Astrocyte (in vitro differentiated cells and primary cell): ENCODE data around the gene REC114.
"Not testable (repeated sequence)": the region's sequence is repeated elsewhere in the genome, so short reads cannot be mapped to it uniquely, and the experiment has no call there.

ENCODE experiments used
- EZH2 ChIP-seq: IDR thresholded peaks from 2 replicates; pipeline ENCODE4 v1.6.1; 2012; ENCODE audit warnings: mild to moderate bottlenecking, low read length, inconsistent platforms; ENCODE audit not compliant: insufficient read depth
- TF ChIP-seq, protein P1 (sequence below): IDR thresholded peaks from 2 replicates; pipeline ENCODE4 v1.5.1; 2011; ENCODE audit warnings: low read depth, mild to moderate bottlenecking, inconsistent platforms, low read length, moderate library complexity; ENCODE audit not compliant: insufficient read depth

DNA sequence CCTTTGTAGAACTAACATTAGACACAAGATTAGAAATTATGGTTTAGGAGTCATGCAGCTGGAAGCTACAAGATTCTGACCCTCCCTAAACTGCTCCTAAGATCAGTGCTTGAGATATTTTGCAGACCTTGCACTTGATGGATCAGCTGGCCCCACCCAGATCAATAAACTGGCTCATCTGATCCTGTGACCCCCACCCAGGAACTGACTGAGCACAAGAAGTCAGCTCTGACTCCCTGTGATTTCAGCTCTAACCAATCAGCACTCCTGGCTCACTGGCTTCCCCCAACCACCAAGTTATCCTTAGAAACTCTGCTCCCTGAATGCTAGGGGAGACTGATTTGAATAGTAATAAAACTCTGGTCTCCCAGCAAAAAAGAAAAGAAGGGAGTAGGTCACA is 134.6 kb downstream of the REC114 start:
- TF ChIP-seq, protein P1, sequence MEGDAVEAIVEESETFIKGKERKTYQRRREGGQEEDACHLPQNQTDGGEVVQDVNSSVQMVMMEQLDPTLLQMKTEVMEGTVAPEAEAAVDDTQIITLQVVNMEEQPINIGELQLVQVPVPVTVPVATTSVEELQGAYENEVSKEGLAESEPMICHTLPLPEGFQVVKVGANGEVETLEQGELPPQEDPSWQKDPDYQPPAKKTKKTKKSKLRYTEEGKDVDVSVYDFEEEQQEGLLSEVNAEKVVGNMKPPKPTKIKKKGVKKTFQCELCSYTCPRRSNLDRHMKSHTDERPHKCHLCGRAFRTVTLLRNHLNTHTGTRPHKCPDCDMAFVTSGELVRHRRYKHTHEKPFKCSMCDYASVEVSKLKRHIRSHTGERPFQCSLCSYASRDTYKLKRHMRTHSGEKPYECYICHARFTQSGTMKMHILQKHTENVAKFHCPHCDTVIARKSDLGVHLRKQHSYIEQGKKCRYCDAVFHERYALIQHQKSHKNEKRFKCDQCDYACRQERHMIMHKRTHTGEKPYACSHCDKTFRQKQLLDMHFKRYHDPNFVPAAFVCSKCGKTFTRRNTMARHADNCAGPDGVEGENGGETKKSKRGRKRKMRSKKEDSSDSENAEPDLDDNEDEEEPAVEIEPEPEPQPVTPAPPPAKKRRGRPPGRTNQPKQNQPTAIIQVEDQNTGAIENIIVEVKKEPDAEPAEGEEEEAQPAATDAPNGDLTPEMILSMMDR, result not testable (repeated sequence)
- TF ChIP-seq EZH2, result not testable (repeated sequence)
